K562 (cell line): ENCODE measurements around the gene TBL1X.

ENCODE experiments used
- CEBPB ChIP-seq: fragments of 450-650 bp; IDR thresholded peaks from 2 replicates; pipeline ENCODE4 v1.6.1; 2016; ENCODE audit warnings: missing genetic modification characterization, missing compliant biosample characterization
- GABPA ChIP-seq: fragments of 200-800 bp; sonication (Bioruptor generic); conservative IDR thresholded peaks from 2 replicates; pipeline ENCODE4 v1.6.1; 2016; ENCODE audit warnings: low read depth, missing genetic modification characterization, missing compliant biosample characterization
- HDGF ChIP-seq: fragments of 450-650 bp; IDR thresholded peaks from 2 replicates; pipeline ENCODE4 v1.6.1; 2016
- JUND ChIP-seq, 2 experiments: IDR thresholded peaks; 2 replicates in 1 of 2; 3 replicates in 1 of 2; pipeline ENCODE4 v1.6.1; 2011; ENCODE audit warnings: borderline replicate concordance in 2 of 2, low read depth in 2 of 2, low read length in 2 of 2, improper control_type of control experiment in 1 of 2, missing biosample characterization in 1 of 2, missing genetic modification characterization in 1 of 2, missing genetic modification reagents in 1 of 2
- MYC ChIP-seq, 2 experiments: fragments of 250-450 bp in 1 of 2; sonication (Bioruptor Pico) in 1 of 2; IDR thresholded peaks; 2 replicates each; pipeline versions ENCODE4 v1.5.1 to v1.6.1; 2012 to 2021; ENCODE audit warnings: low read depth in 2 of 2, borderline replicate concordance in 1 of 2, improper control_type of control experiment in 1 of 2, low read length in 1 of 2, mild to moderate bottlenecking in 1 of 2, moderate library complexity in 1 of 2
- RAD21 ChIP-seq, 2 experiments: fragments of 250-450 bp in 1 of 2; fragments of 450-650 bp in 1 of 2; sonication (Bioruptor Pico) in 1 of 2; formaldehyde crosslinking in 1 of 2; IDR thresholded peaks in 1 of 2; conservative IDR thresholded peaks in 1 of 2; 2 replicates each; pipeline versions ENCODE4 v1.4.0 to v1.8.0; 2020 to 2022; ENCODE audit warnings: mild to moderate bottlenecking in 2 of 2, moderate library complexity in 1 of 2
- SAFB2 ChIP-seq: fragments of 200-400 bp; formaldehyde crosslinking; IDR thresholded peaks from 2 replicates; pipeline ENCODE4 v1.6.1; 2018; ENCODE audit warnings: borderline replicate concordance, low read length, low read depth, moderate library complexity; ENCODE audit not compliant: severe bottlenecking
- TCF3 ChIP-seq: sonication (generic); formaldehyde crosslinking; IDR thresholded peaks from 2 replicates; pipeline ENCODE4 v1.4.0; 2020; ENCODE audit warnings: mild to moderate bottlenecking, missing genetic modification reagents
- TF ChIP-seq, protein P1 (sequence below): sonication (generic); formaldehyde crosslinking; IDR thresholded peaks from 2 replicates; pipeline ENCODE4 v1.8.1; 2022; ENCODE audit warnings: missing genetic modification reagents
- TF ChIP-seq, protein P2 (sequence below): sonication (generic); IDR thresholded peaks from 2 replicates; pipeline ENCODE4 v1.6.1; 2016
- TF ChIP-seq, protein P3 (sequence below), 3 experiments: IDR thresholded peaks in 2 of 3; conservative IDR thresholded peaks in 1 of 3; 2 replicates each; pipeline ENCODE4 v1.5.1; 2011 to 2012; ENCODE audit warnings: low read length in 3 of 3, mild to moderate bottlenecking in 3 of 3, control low read depth in 2 of 3, improper control_type of control experiment in 1 of 3, inconsistent platforms in 1 of 3, low read depth in 1 of 3, mixed read lengths in 1 of 3, moderate library complexity in 1 of 3; ENCODE audit not compliant: insufficient read depth in 2 of 3
- TF ChIP-seq, protein P4 (sequence below), 2 experiments: IDR thresholded peaks; 2 replicates each; pipeline ENCODE4 v1.6.1; 2012; ENCODE audit warnings: improper control_type of control experiment in 2 of 2, low read depth in 2 of 2, low read length in 2 of 2, borderline replicate concordance in 1 of 2

GRCh38 chrX:9431281-9431680, 33.6 kb upstream of the TBL1X start:
- TF ChIP-seq TCF3 (CRISPR knock-in tag) = no peak
- no peak for TF ChIP-seq GABPA (tag)
- TF ChIP-seq, protein P1, sequence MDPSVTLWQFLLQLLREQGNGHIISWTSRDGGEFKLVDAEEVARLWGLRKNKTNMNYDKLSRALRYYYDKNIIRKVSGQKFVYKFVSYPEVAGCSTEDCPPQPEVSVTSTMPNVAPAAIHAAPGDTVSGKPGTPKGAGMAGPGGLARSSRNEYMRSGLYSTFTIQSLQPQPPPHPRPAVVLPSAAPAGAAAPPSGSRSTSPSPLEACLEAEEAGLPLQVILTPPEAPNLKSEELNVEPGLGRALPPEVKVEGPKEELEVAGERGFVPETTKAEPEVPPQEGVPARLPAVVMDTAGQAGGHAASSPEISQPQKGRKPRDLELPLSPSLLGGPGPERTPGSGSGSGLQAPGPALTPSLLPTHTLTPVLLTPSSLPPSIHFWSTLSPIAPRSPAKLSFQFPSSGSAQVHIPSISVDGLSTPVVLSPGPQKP = no peak
- no peak for TF ChIP-seq JUND (IDR thresholded peaks at IDR 0.05; ENCODE audit: borderline replicate concordance, low read depth, low read length)
- TF ChIP-seq JUND (tag; IDR thresholded peaks at IDR 0.05; ENCODE audit: borderline replicate concordance, low read depth, low read length) = no peak
- TF ChIP-seq, protein P2, sequence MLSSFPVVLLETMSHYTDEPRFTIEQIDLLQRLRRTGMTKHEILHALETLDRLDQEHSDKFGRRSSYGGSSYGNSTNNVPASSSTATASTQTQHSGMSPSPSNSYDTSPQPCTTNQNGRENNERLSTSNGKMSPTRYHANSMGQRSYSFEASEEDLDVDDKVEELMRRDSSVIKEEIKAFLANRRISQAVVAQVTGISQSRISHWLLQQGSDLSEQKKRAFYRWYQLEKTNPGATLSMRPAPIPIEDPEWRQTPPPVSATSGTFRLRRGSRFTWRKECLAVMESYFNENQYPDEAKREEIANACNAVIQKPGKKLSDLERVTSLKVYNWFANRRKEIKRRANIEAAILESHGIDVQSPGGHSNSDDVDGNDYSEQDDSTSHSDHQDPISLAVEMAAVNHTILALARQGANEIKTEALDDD = no peak
- TF ChIP-seq CEBPB (tag) = no peak
- TF ChIP-seq, protein P3, sequence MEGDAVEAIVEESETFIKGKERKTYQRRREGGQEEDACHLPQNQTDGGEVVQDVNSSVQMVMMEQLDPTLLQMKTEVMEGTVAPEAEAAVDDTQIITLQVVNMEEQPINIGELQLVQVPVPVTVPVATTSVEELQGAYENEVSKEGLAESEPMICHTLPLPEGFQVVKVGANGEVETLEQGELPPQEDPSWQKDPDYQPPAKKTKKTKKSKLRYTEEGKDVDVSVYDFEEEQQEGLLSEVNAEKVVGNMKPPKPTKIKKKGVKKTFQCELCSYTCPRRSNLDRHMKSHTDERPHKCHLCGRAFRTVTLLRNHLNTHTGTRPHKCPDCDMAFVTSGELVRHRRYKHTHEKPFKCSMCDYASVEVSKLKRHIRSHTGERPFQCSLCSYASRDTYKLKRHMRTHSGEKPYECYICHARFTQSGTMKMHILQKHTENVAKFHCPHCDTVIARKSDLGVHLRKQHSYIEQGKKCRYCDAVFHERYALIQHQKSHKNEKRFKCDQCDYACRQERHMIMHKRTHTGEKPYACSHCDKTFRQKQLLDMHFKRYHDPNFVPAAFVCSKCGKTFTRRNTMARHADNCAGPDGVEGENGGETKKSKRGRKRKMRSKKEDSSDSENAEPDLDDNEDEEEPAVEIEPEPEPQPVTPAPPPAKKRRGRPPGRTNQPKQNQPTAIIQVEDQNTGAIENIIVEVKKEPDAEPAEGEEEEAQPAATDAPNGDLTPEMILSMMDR (IDR thresholded peaks at IDR 0.05 in 2 of 3, conservative IDR thresholded peaks at IDR 0.05 in 1 of 3; ENCODE audit: insufficient read depth in 2 of 3, low read depth in 1 of 3, low read length in 3 of 3) = no peak
- TF ChIP-seq HDGF = no peak
- TF ChIP-seq, protein P4, sequence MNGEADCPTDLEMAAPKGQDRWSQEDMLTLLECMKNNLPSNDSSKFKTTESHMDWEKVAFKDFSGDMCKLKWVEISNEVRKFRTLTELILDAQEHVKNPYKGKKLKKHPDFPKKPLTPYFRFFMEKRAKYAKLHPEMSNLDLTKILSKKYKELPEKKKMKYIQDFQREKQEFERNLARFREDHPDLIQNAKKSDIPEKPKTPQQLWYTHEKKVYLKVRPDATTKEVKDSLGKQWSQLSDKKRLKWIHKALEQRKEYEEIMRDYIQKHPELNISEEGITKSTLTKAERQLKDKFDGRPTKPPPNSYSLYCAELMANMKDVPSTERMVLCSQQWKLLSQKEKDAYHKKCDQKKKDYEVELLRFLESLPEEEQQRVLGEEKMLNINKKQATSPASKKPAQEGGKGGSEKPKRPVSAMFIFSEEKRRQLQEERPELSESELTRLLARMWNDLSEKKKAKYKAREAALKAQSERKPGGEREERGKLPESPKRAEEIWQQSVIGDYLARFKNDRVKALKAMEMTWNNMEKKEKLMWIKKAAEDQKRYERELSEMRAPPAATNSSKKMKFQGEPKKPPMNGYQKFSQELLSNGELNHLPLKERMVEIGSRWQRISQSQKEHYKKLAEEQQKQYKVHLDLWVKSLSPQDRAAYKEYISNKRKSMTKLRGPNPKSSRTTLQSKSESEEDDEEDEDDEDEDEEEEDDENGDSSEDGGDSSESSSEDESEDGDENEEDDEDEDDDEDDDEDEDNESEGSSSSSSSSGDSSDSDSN (IDR thresholded peaks at IDR 0.05; ENCODE audit: borderline replicate concordance in 1 of 2, low read depth in 2 of 2, low read length in 2 of 2) = no peak
- TF ChIP-seq RAD21 (CRISPR knock-in tag; conservative IDR thresholded peaks at IDR 0.05 in 1 of 2, IDR thresholded peaks at IDR 0.05 in 1 of 2) = no peak
- no peak for TF ChIP-seq SAFB2
- TF ChIP-seq MYC (IDR thresholded peaks at IDR 0.05; ENCODE audit: low read depth, low read length) = no peak
- TF ChIP-seq MYC (CRISPR knock-in tag; IDR thresholded peaks at IDR 0.05; ENCODE audit: borderline replicate concordance, low read depth) = no peak
